Hematopoietic multipotent progenitor cell treated with erythropoietin and hydrocortisone succinate and interleukin-3 and kit ligand, for 4 days (in vitro differentiated cells): ENCODE results near the gene RNU7-1.

Experiments used
- DNase-seq: peaks from one replicate; pipeline ENCODE4 v3.0.0-alpha.2; 2015

Gene RNU7-1

DNA sequence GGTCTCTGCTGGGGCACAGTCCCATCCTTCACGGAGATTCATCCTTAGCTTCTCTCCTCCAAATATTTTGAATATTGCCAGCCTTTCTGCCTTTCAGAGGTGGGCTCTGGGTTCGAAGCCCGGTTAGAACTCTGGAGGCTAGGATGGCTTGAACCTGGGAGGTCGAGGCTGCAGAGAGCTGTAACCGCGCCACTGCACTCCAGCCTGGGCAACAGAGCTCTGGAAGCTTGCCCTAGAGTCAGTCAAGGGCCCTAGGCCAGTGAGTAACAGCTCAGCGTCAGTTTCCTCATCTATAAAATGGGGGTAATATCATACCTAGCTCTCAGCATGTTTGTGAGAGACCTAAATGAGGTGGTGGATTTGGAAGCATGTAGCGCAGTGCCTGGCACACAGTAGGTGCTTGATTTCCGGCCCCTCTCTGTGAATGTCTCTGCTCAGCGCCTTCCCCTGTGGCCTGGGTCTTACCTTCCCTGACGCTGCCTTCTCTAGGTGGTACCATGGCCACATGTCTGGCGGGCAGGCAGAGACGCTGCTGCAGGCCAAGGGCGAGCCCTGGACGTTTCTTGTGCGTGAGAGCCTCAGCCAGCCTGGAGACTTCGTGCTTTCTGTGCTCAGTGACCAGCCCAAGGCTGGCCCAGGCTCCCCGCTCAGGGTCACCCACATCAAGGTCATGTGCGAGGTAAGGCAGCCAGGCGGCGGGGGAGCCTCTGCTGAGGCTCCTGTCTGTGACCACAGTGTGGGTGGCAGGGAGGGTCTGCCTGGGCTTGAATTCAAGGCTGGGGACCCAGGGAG, 10.9 kb downstream of the RNU7-1 start:
- DNase-seq: no peak

DNA sequence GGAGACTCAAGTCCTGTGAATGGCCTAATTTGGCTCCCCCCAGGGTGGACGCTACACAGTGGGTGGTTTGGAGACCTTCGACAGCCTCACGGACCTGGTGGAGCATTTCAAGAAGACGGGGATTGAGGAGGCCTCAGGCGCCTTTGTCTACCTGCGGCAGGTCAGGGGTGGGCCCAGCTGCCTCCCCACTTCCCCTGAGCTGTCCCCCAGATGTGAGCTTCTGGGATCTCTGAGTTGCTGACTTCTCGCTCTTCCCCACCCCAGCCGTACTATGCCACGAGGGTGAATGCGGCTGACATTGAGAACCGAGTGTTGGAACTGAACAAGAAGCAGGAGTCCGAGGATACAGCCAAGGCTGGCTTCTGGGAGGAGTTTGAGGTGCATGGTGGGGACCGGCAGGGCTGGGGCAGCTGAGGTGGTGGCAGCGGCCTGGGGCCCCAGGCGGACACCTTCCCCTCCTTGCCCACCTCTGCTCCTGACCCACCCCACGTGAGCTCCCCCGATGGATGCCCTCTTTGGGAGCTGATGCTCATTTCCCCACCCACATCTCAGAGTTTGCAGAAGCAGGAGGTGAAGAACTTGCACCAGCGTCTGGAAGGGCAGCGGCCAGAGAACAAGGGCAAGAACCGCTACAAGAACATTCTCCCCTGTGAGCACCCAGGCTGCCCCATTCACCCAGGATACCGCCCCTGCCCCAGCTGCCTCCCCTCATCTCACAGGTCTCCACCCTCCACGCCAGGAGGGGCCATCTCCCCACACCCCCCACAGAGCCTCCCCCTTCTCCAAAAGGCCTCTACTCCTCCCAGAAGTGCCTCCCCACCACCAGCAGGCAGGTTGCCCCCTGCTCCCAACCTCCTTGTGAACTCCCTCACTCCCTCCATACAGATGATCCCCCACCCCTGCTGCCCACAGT, 11.7 kb downstream of the RNU7-1 start:
- DNase-seq: no peak

GRCh38 chr12:6956021-6956727, 12.6 kb downstream of the RNU7-1 start:
- peak; percentile 79 for DNase-seq

GRCh38 chr12:6957151-6957701, 13.6 kb downstream of the RNU7-1 start:
- no peak for DNase-seq

GRCh38 chr12:6957741-6958608, 14.4 kb downstream of the RNU7-1 start:
- DNase-seq: no peak

- DNase-seq: peak; percentile 53
Observed at GRCh38 chr12:6958609-6959057, 15.0 kb downstream of the RNU7-1 start.

GRCh38 chr12:6959058-6959804, 15.6 kb downstream of the RNU7-1 start:
- peak; percentile 90 for DNase-seq

DNA sequence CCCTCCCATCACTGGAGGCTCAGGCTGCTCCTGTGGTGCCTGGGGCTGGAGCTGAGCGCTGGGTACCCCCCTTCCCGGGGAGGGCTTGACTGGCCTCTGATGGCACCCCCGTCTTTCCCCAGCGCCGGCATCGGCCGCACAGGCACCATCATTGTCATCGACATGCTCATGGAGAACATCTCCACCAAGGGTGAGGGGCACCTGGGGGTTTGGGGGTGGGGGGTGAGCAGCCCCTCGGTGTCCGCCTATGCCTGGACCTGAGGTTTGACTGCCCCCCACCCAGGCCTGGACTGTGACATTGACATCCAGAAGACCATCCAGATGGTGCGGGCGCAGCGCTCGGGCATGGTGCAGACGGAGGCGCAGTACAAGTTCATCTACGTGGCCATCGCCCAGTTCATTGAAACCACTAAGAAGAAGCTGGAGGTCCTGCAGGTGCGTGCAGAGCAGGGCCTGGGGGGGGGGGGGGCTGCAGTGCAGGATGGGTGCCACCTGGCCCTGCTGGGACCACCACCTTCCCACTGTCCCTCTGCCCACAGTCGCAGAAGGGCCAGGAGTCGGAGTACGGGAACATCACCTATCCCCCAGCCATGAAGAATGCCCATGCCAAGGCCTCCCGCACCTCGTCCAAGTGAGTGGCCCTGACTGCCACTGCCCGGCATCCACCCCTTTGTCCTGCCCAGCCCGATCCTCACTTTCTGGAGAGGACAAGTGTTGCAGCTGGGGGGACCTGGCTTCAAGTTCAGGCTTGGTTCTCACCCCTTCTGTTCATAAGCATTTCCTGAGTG, 16.4 kb downstream of the RNU7-1 start:
- no peak for DNase-seq

DNA sequence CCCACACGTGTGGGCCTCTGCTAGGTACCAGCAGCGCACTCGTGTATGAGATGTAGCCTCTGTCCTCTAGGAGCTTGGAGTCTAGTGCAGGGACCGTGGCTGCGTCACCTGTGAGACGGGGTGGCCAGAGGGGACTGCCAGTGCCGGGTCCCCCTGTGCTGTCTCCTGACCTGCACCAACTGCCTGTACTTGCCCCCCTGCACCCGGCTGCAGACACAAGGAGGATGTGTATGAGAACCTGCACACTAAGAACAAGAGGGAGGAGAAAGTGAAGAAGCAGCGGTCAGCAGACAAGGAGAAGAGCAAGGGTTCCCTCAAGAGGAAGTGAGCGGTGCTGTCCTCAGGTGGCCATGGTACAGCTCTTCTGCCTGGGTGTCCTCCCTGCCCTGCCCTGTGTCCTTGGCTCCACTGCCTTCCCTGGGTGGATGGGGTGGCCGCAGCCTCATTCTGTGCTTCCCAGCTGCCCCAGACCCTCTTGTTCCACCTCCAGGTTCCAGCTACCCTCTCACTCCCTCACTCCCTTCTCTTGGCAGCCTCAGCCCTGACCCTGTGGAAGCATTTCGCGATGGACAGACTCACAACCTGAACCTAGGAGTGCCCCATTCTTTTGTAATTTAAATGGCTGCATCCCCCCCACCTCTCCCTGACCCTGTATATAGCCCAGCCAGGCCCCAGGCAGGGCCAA, 17.1 kb downstream of the RNU7-1 start:
- peak; percentile 76 for DNase-seq

DNA sequence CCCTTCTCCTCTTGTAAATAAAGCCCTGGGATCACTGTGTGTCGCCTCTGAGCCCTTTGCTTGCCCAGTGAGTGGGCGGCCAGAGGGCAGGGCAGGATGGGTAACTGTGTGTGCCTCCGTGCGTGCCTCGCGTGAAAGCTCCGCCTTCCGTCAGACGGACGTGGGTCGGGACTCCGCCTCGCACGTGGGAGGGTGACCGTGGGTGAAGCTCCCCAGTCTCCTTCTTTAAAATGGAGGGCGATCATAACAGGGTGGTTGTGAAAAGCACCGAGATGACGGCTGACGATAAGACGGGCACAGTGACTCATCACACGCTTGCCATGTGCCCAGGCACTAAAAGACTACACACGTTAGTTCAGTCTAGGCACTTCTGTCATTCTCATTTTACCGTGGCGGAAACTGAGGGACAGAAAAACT, 17.7 kb downstream of the RNU7-1 start:
- peak; percentile 92 for DNase-seq

DNA sequence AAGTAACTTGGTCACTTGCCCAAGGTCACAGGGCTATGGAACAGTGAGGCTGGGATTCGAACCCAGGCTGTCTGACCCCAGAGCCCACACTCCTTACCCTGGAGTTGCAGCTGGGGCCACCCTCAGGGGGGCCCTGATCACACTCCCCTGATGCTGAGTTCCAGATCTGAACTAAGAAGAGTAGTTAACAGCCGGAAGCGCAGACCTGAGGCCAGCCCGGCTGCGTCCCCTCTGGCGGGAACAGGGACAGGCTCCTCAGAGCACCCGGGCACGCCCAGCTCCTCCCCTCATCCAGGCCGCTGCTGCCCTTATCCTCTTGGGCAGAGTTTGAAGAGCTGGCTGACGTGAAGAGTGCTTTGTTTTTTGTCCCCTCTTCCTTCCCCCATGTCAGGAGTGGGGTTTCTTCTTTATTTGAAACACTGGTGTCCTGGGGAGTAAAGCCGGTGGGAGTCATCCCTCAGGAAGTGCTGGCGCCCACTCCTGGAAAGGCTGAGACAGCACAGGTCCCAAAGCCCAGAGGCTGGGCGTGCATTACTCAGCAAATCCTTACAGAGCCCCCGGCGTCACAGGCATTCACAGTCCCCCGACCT, 18.2 kb downstream of the RNU7-1 start:
- peak; percentile 95 for DNase-seq

- no peak for DNase-seq
Observed at GRCh38 chr12:6962285-6963015, 18.8 kb downstream of the RNU7-1 start.

GRCh38 chr12:6963016-6963731, 19.6 kb downstream of the RNU7-1 start:
- DNase-seq: no peak

DNA sequence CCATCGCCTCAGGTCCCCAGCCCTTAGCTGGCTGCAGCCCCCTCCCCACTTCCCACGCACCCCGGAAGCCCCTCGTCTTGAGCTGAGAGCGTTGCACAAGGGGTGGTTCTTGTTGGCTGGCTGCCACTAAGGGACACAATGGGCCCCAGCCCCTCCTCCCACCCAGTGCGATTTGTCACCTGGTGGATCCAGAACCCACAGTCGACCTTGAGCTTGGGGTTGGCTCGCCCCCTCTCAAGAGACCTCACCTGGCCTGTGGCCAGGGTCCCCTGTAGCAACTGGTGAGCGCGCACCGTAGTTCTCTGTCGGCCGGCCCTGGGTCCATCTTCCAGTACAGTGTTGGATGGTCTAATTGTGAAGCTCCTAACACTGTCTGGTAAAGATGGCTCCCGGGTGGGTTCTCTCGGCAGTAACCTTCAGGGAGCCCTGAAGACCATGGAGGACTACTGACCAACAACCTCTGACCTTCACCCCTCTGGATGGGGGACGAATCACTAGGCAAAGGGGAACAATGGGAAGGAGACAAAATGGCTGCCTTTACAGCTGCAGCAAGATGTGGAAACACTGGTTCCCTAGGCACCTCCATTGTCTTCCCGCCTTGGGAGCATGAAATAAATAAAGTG, 20.3 kb downstream of the RNU7-1 start:
- DNase-seq: no peak

- DNase-seq: peak; percentile 48
Observed at GRCh38 chr12:6964605-6965025, 21.0 kb downstream of the RNU7-1 start.

DNA sequence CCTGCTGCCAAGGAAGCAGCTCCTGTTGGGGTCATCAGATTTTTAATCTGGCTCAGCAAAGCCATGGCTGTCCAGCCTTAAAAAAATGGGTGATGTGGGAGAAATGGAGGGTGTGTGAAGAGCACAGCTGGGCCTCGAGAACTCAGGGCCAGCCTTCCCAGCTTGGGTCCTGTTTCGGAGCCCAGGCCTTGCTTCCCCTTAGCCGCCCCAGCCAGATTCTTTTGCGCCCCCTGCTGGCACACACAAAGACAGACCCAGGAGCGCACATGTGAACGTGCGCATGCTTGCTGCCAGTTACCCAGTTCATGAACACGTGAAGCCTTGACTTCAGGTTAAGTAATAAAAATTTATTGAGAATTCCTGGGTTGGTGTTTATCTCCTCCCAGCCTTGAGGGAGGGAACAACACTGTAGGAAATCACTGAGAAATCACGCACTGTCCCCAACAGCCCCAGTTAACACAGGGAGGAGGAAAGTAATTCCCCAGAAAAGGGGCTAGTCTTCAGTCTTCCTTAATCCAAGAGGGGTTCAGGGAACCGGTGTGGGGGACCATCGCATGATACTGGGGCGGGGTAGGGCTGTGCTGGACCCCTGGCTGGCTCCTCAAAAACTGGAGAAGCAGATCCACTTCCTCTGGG, 21.5 kb downstream of the RNU7-1 start:
- peak; percentile 96 for DNase-seq

- no peak for DNase-seq
Observed at GRCh38 chr12:6965714-6966113, 22.1 kb downstream of the RNU7-1 start.
